HG03060 (cell line): ENCODE measurements around the gene LCMT1.
A peak's percentile ranks its signal among the peaks of the same experiment; 100 is the strongest.
"Not testable (repeated sequence)": the region's sequence is repeated elsewhere in the genome, so short reads cannot be mapped to it uniquely, and the experiment has no call there.

ENCODE experiments used
- ATAC-seq: cut with Tn5 transposase; IDR thresholded peaks from one replicate; pipeline ENCODE4 v1.9.1; 2021; ENCODE audit warnings: low read depth, moderate number of reproducible peaks; ENCODE audit not compliant: unreplicated experiment

Gene LCMT1

DNA sequence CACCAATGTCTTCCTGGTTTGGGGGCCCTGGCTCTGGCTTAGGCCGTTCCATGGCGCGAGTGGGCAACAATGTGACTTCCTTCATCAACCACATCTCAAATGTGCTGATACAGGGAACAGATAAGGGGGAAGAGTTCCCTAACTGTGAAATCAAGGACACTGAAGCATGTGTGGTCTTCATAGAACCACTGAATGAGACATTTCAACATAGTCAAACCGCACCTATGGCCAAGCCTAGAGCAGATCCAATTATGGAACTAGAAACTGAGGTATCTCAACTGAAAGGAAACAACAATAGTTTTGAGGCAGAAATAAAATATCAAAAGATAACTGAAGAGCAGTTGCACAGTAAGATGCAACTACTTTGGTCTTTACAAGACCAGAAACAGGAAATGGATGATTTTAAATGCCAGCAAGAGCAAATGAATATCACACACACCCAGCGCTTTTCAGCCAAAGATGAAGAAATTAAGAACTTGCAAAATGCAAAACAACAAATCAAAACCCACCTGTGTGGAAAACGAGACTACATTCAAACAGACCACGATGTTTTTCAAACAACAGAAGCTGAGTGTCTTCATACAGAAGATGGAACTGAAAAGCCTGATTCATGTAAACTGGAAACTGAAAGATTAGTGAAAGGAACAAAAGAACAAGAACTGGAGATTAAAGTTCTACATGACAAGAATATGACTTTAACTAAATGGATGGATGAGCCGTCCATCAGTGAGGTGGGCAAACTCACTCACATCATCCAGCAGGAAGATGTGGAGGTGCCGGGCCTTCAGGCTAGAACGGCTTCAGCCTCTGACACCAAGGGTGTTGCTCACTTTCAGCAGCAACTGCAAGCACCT, 18.1 kb upstream of the LCMT1 start:
- ATAC-seq = peak; percentile 49

DNA sequence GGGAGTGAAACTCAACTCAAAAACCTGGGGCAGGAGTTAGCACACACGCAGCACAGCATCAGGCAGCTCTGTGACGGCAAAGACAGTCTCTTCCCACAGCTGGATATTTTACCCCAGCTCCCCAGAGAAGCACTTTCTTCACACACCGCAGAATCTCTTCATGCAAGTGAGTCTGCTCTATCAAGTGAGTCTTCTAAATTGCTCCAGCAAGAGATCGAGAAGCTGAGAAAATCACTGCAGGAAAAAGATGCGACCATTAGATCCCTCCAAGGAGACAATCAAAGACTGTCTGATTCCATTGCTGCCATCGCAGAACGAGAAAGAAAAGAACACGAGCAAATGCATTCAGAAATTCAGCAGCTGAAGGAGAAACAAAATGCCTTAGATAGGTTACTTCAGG, 16.9 kb upstream of the LCMT1 start:
- ATAC-seq = no peak

- no peak for ATAC-seq
Measured at GRCh38 chr16:25095636-25096035, 15.9 kb upstream of the LCMT1 start.

DNA sequence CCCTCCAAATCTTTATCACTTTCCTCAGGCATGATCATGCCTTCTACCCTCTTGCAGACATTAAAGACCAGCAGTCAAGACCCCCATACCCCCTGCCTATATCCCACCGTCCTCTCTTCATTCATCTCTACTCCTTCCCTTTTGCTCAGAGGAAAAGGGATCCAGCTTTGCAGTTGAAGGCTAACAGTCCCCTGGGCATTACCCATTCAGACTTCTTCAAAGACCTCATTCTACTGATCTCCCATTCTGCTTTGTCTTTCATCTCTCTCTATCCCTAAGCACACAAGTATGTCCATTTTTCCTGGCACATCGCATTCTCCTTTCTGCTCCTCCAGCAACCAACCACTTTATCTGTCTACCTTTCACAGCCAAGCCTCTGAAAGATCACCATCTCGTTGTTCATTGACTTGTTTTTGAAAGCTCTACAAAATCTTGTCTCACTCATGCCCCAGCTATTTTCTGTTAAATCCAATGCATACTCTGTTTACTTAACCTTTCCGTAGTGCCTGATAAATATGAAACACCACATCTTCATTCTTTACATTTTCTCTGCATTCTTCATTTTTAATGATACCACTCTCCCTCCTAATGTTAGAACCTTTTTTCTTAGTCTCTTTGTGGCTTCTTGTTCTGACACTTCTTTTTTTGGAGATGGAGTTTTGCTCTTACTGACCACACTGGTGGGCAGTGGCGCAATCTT, 14.1 kb upstream of the LCMT1 start:
- ATAC-seq = no peak

DNA sequence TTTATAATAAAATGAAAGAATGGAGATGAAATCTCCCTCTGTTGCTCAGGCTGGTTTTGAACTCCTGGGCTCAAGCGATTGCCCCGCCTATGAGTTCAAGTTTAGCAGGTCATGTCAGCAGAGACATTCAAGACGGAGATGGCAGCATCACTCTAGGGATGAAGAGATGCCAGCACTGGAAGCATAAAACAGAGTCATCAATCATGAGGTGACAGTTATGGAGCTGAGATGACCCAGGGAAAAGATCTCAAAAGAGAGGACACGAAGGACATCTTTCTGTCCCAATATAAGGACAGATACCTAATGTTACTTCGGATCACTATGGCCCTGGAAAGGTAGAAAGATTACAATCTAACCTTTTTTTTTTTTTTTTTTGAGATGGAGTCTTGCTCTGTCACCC, 11.0 kb upstream of the LCMT1 start:
- no peak for ATAC-seq

DNA sequence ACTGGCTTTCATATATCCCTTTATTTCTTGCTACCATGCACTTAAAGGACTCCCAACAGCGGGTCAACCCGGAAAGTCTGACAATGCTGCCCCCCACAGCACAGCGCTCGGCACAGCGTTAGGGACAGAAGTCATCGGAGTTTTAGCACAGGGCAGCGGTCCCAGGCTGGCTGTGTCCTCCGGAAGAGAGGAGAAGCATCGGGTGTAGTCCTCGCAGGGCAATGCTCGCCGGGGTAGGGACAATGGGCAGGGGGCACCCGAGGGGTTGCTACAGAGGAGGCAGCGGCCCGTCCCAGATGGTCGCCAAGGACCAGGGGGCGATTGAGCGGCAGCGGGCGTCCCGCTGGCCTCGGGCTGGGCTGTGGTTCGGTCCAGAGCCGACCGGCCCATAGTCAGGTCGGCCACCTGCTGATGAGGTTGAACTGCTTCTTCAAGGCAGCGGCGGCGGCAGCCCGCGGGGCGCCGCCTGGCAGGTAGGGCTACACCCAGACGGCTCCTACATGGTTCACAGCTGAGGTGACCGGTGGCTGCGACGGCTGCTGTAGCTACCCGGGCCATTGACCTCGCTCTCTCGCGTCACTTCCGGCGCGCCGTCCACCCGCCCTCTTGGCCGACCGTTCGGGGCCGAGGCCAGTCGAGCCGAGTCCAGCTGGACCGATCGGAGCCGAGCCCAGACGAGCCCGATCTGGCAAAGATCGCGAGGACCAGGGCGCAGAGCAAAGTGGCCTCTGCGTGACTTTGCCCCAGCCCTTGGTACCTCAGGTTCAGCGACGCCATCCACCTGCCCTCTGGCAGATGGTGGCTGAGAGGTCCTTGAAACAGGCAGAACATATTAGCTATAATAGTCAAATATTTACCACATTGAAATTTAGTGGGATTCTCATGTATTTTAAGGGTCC, 4.7 kb upstream of the LCMT1 start:
- ATAC-seq = no peak

DNA sequence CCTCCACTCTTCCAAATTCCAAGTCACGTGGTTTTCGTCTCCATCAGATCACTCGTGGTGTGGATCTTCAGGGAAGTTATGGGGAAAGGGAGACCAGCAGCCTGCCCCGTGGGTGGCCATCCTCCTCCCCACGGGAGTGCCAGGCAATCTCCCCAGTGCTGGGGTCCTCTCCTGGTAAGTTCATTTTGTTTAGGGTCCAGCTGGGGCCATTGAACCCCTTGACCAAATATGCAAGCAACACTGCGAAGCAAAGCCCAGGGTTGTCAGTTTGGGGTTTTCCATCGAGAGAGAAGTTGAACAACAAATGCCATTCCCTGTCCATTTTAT, 4.1 kb upstream of the LCMT1 start:
- ATAC-seq = no peak

GRCh38 chr16:25108054-25108453, 3.5 kb upstream of the LCMT1 start:
- no peak for ATAC-seq

DNA sequence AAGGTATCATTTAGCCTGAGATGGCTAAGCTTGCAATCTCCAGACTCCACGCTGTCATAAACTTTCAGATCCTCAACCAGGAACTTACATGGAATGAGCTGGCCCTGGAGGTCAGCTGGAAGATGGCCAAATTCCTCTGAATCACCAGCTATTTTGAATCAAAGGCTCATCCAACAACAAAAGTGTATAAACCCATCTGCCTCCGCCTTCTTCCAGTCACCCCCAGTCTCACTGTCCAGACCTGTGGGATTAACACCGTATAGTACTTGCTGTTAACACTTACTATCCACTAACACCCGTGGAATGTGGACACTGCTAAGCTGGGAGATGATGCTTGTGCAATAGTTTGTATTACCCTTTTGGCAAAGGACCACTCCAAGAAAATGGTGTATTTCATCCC, 1.9 kb upstream of the LCMT1 start:
- no peak for ATAC-seq

DNA sequence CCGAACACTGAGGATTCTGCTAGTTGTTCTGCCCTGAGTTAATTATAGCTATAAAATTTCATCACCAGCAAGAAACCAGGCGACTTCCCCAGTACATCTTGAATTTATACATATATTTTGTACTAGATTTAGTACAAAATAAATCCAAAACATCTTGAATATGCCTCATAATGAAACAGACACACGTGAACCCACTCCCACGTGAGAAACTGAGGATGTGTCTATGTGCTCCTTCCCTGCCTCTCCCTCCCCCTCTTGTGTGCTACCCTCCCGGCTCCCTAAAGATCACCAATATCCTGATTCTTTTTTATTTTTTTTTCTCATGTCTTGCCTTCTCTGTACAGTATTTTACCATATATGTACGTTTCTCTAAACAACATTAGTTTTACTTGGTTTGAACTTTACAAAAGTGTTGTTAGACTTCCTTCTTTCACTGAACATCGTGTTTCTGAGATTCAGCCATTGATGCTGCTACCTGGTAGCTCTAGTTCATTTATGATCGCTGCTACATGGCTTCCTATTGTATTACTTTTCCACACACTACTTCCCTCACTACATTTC, 1.1 kb upstream of the LCMT1 start:
- no peak for ATAC-seq

DNA sequence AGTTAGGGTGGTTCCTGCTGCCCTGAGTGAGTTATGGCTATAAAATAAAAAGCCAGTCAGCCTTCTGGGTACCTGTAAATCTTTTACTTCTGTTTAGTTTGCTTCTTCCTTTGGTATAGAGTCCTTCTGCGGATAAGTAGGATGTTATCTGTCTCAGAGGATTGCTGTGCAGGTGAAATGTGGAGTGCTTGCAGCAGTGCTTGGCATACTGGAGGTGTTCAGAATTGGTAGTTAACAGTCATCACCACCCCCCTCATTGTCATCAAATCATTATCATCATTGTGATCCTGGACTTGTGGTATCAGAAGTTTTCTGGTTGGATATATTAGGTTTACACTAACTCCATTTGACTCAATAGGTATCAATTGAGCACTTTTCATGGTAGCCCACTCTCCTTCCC, 2.6 kb downstream of the LCMT1 start:
- no peak for ATAC-seq

DNA sequence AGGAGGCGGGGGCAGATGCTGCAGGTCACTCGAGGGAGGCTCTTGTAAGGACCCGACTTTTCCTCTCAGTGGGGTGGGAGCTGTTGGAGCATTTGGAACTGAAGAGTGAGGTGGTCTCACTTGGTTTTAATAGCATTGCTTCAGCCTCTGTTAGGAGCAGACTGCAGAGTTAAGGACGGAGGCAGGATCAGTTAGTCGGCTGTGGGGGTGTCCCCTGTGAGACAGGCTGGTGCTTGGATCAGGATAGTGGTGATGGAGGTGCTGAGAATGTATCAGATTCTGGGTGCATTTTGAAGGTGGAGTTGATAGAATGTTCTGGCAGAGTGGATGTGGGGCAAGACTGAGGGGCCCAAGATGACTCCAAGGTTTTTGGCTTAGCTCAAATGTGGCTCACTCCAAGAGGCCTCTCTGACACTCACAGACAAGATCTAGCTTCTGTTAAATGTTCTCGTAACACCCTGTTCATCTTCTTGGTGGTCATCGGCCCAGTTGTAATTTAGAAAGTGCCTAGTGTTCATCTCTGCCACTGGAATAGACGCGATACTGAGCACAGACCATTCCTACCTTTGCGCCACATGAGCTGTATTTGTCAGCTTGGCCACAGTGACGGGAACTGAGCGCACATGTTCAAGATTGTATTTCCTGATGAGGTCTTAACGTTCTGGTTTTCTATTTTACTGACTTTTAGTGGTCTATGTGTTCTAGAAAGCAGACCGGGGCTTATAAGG, 7.5 kb downstream of the LCMT1 start:
- no peak for ATAC-seq

- ATAC-seq = no peak
Measured at GRCh38 chr16:25121824-25122600, 10.5 kb downstream of the LCMT1 start.

DNA sequence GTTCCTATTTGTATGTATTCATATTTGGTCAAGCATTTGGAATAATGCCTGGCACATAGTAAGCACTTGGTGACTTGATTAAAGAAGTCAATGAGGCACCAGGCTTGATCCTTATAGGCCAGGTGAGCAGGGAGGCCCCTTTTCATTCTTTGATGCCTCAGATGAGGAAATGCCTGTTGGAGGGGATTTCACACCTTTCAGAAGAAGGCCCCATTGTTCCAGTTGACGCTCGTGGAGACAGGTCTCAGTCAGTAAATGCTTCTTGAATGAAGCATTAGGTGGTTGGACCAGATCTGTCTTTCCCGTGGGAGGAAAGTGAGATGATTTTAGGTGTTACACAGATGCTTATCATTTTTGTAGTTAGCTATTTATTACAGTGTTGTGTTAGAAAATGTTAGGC, 13.0 kb downstream of the LCMT1 start:
- no peak for ATAC-seq

GRCh38 chr16:25126086-25126666, 14.6 kb downstream of the LCMT1 start:
- ATAC-seq = not testable (repeated sequence)

DNA sequence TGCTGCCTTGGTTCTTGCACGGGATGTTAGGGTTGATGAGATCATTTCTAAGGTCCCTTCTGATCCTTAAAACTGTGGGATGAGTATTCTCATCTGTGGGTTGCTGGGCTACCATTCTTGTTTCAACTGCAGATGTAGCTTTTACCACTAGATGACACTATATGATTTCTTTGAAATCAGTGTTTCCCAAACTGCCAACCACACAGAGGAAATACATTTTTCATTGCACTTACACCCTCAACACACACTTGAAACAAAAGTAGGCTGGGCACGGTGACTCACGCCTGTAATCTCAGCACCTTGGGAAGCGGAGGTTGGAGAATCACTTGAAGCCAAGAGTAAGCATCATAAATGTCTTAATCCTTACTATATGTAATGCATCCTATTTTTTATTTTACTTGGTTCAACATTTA, 15.3 kb downstream of the LCMT1 start:
- ATAC-seq = no peak

- not testable (repeated sequence) for ATAC-seq
Measured at GRCh38 chr16:25132751-25133150, 21.2 kb downstream of the LCMT1 start.

GRCh38 chr16:25134166-25134700, 22.7 kb downstream of the LCMT1 start:
- no peak for ATAC-seq
